HG02763 (cell line): Measurements from ENCODE around the gene SPATA25.
A peak's percentile ranks its signal among the peaks of the same experiment; 100 is the strongest.
"Not testable (repeated sequence)": the region's sequence is repeated elsewhere in the genome, so short reads cannot be mapped to it uniquely, and the experiment has no call there.

Source experiments
- ATAC-seq: cut with Tn5 transposase; IDR thresholded peaks from one replicate; pipeline ENCODE4 v1.9.1; 2021; ENCODE audit warnings: mild to moderate bottlenecking, moderate library complexity; ENCODE audit not compliant: unreplicated experiment

SPATA25 gene

DNA sequence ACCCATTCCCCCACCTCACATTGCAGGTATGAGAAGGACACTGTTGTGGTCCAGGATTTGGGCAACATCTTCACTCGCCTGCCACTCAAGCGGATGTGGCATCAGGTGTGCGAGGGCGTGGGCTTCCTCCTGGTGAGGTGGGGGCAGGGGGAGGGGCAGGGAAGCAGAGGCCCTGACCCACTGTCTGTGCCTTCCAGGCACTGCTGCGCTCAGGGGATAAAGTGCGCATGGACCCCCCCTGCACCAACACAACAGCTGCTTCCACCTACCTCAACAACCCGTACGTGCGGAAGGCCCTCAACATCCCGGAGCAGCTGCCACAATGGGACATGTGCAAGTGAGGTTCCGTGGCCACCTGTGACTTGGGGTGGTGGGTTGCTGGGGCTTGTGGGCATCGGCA is 7.4 kb upstream of the SPATA25 start:
- ATAC-seq: no peak

DNA sequence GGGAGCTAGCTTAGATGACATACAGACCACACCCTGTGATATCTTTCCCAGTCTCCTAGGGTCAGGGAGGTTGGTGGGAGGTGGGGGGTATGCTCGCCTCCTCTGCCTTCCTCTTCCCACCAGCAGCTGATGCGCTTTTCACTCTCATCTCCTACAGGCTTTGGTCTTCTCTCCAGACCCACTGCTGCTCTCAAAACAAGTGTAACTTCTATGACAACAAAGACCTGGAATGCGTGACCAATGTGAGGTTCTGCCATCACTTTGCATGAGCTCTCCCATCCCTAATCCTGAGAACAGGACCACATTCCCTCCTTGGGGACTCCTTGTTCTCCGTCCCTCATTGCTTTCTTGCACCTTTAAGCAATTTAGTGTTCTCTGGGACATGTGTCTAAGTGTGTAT is 6.4 kb upstream of the SPATA25 start:
- no peak for ATAC-seq

DNA sequence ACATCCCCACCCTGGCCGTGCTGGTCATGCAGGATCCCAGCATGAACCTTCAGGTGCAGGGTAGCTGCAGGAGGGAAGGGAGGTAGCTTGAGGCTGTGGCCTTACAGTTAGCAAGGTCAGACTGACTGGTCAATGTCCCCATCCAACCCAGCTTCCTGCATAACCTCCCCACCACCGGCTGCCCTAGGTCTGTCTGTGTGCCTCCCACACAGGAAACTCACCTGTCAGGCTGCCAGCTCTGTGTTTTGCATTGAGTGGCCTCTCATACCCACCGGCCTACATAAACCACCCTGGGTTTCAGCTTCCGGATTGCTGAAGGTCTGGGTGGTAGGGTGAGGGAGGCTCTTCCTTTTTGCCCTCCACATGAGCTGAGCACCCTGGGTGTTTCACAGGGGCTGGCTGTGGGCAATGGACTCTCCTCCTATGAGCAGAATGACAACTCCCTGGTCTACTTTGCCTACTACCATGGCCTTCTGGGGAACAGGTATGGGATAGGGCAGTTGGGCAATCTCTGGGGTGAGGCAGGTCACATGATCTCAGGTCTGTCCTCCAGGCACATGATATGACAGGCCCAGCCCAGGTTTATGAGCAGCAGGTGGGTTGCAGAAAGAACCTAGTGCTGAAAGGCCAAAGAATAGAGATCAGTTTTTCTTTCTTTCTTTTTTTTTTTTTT is 5.5 kb upstream of the SPATA25 start:
- no peak for ATAC-seq

DNA sequence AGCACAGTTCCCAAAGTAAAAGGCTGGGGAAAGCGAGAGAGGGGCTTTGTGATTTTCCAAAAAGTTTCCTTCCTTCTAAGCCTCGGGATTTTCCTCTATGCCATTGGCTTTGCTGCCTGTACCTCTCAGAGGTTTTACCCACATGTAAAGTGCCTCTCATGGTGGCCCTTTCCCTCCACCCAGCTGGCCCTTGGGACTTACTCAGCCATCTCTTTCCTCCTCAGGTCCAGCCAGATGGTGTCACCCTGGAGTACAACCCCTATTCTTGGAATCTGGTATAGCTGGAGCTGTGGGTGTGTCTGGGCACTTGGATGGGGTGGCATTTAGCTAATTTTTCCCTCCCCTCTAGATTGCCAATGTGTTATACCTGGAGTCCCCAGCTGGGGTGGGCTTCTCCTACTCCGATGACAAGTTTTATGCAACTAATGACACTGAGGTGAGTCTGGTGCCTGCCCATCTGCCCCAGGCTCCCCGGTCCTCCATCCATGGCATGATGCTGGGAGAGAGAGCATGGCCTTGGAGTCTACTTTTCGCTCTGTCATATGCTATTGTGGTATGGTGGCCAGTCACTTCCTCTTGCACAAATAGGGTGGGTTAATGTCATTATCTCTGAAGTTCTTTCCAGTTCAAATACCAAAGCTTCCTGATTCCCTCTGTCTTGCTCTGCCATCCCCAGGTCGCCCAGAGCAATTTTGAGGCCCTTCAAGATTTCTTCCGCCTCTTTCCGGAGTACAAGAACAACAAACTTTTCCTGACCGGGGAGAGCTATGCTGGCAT is 4.8 kb upstream of the SPATA25 start:
- ATAC-seq: no peak

DNA sequence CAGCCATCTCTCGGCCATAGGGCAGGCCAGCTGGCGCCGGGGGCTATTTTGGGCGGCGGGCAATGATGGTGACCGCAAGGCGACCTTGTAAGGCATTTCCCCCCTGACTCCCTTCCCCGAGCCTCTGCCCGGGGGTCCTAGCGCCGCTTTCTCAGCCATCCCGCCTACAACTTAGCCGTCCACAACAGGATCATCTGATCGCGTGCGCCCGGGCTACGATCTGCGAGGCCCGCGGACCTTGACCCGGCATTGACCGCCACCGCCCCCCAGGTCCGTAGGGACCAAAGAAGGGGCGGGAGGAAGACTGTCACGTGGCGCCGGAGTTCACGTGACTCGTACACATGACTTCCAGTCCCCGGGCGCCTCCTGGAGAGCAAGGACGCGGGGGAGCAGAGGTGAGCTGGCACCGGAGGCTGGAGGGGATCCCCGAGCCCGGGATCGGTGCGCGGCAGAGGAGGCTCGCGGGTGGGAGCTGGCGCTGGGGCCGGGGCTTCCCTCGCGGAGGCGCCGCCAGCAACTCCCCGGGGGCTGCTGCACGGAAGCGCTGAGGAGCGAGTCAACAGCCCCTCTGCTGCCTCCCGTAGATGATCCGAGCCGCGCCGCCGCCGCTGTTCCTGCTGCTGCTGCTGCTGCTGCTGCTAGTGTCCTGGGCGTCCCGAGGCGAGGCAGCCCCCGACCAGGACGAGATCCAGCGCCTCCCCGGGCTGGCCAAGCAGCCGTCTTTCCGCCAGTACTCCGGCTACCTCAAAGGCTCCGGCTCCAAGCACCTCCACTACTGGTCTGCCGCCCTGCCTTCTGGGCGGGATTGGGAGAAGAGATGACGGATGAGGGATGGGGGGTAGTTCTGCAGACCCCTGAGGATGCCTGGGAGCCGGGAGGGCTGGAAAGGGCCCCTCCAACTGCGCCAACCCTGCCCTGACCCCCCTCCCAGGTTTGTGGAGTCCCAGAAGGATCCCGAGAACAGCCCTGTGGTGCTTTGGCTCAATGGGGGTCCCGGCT is 3.9 kb upstream of the SPATA25 start, which contains the start of the genes CTSA and NEURL2:
TSS of gene CTSA (plus strand) at position 351 of the 999 bp plus-strand sequence. CDS start at position 585, 234 bp downstream.
TSS of gene NEURL2 (minus strand) at position 224 of the 999 bp plus-strand sequence. CDS start at position 7, 217 bp downstream.
- ATAC-seq: peak; percentile 76

DNA sequence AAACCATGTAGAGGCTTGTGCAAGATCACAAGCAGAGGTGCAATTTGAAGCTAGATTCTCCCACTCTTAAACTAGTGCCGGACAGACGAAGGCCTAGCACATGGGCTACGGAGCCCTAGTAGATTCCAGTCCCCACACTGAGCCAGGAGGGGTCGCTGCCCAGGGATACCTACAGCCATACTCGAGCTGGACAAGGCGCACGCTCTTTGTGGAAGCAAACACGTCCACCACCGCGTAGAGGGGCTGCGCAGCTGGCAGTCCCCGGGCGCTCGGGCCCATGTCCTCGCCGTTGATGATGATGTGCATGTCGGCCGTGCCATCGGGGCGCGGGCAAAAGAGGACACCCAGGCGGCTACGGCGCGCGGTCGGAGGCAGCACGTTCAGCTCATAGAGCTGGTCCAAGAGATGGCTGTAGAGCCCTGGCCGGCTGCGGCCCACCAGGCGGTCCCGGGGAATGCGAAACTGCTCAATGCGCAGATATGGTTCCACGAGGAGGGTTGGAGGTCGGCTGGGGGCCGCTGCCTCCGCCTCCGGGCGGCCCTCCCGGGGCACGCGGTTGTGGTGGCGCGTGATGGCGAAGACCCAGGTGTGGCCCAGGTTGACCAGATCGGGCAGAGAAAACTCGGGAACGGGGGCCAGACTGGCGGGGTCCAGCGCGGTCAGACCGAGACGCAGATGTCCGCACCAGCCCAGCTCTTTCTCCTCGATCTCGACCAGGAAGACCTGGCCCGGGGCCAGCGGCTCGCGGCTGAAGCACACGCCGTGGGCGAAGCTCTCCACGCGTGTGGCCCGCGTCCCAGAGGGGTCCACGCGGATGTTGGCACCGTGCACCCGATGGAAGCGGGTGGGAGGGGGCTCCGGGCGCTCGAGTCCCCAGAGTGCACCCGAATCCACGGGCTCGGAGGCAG is 2.9 kb upstream of the SPATA25 start:
- ATAC-seq: peak; percentile 15

DNA sequence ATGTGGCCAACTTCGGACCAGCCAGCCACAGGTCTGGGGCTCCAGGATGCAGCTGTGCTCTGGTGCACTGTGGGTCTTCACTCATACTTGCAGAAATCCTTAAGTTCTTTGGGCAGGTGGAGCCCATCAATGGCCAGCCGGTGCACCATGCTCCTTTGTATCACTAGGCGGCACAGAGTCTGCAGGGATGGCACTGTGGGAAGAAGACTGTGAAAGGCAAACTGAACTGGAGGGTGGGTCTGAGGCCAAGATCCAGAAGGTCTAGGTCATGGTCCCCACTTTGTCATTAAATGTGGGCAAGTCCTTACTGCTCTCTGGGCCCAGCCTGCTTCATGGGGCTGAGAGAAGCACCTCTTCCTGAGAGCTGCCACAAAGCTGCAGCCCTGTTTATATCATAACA is 1.3 kb upstream of the SPATA25 start:
- ATAC-seq: no peak

DNA sequence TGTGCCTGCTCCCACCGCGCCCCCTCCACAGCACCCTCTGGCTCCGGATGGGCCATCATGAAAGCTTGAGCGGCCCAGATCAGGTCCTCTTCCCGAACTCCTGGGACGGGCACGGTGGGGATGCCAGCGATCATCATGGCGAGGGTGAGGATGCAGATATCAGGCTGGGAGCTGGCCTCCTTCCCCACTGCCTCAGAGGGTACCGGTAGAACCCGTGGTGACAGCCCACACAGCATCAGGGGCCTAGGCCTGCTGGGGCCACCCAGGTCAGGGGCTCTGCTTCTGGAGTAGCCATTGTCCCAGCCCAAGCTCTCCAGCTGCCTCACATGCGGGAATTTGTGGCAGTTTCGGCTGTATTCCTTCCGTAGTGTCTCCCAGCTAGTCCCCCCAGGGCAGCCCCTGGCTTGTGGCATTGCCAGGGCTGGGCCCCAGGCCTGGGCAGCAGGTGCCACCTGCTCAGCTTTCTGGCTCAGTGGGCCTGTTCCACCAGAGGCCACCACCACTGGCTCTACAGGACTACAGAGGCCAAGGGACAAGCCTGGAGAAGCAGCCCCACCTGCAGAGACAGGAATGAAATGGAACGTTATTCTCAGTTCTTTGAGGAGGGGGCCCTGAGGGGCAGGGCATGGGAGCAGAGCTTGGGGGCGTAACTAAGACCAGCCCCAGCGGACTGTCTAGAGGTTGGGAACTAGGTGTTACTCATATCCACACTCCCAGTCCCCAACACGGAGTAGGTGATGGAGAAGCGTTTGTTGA is 654 bp downstream of the SPATA25 start:
- no peak for ATAC-seq

DNA sequence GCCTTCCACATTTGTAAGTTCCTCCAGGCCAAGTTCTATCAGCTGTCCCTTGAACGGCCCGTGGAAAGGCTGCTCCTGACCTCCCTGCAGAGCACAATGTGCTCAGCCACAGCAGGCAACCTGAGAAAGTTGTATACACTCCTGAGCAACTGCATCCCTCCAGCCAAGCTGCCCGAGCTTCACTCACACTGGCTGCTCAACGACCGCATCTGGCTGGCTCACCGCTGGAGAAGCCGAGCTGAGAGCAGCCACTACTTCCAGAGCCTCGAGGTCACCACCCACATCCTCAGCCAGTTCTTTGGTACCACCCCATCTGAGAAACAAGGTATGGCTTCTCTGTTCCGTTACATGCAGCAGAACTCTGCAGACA is 4.3 kb downstream of the SPATA25 start:
- ATAC-seq: no peak

DNA sequence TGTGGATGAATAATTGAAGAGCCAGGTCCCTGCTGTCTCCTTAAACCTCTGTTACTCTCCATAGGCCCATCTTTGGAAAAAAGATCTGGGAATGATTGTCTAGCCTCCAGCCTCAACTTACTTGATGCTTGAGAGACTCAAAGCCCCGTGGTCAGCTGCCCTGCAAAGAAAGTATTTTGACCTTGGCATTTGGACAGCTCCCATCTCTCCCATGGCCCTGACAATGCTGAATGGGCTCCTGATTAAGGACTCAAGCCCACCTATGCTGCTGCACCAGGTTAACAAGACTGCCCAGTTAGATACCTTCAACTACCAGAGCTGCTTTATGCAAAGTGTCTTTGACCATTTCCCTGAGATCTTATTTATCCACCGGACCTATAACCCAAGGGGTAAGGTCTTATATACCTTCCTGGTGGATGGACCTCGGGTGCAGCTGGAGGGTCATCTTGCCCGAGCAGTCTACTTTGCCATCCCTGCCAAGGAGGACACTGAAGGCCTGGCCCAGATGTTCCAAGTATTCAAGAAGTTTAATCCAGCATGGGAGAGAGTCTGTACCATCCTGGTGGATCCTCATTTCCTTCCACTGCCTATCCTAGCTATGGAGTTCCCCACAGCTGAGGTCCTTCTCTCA is 4.8 kb downstream of the SPATA25 start:
- no peak for ATAC-seq

DNA sequence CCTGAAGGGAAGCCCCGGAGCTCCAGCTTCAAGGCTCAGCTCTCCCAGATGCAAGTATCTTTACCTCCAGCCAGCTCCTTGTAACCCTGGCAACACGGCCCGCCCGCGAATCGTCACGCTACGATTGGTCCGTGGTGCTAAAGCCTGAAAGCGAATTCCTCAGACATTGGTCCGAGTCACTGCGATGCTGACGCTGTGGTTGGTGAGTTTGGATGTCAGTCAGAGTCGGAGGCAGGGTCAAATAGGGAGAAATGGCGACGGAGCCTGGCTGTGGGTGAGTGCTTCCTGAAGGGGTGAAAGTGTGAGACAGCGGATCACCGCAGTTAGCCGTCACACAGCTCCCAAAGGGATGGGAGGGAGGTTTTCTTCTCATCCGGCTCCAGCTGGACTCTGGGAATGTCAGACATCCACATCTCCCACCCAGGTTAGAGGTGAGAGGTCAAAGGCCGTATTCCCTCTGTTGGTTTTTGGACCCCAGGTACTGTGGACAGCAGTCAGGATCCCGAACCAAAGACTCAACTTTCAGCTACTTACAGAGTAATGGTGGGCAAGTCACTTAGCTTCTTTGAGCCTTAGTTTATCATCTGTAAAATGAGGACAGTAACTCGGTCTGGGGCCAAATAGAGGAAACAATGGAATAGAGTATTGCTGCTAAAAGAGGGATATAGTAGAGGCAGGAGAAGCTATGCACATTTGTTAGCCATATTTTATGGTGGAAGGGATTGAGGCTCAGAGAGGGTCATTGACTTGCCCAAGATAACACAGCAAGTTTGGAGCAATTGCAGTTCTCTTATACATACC is 6.2 kb downstream of the SPATA25 start, which contains the start of gene ZSWIM1:
TSS of gene ZSWIM1 (plus strand) at position 240 of the 801 bp plus-strand sequence. CDS start 1,366 bp downstream, outside the sequence.
- ATAC-seq: peak; percentile 95

DNA sequence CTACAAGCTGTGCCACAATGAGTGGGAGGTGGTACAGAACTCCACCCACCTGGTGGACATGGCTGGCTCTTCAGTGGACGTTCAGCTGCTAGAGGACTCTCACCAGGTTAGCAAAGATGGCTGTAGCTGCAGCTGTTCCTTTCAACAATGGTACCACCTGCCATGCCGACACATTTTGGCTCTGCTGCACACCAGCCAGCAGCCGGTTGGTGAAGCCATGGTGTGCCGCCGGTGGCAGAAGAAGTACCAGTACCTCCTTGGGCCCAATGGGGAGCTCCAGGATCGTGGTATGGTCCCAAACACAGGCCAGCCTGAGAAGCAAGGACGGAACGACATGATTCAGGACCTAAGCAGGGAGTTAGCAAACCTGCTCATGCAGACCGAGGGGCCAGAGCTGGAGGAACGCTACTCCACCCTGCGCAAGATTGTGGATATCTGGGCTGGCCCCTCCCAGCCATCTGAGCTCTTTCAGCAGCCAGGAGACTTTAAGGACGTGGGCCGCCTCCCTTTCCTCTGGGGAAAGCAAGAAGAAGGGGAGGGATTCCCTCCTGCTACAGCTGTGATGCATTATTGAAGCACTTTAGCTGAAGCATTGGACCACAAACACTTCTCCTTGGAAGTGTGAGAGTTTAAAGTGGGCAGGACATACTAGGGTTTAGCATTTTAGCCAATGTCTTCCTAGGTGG is 9.2 kb downstream of the SPATA25 start:
- no peak for ATAC-seq

DNA sequence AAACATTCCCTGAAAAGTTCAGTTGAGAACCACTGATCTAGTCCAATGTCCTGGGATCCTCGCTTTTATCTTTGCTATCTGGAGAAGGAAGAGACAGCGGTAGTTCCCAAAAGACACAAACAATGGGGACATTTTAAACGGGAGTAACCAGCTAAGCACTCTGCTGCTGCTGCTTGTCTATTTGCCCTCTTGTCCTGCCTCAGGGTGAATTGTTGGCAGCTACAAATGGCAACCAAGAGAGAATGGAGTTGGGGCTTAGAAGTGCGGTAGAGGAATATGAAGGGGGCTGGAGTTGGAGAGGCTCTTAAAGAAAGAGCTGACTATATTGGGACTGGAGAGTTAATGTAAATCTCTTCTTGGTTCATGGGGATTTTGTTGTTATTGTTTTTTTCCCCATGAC is 12.8 kb downstream of the SPATA25 start:
- no peak for ATAC-seq

DNA sequence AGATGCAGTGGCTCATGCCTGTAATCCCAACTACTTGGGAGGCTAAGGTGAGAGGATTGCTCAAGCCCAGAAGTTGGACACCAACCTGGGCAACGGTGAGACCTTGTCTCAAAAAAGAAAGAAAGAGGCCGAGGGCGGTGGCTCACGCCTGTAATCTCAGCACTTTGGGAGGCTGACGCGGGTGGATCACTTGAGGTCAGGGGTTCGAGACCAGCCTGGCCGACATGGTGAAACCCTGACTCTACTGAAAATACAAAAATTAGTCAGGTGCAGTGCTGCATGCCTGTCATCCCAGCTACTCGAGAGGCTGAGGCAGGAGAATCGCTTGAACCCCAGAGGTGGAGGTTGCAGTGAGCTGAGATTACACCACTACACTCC is 13.3 kb downstream of the SPATA25 start:
- ATAC-seq: not testable (repeated sequence)

DNA sequence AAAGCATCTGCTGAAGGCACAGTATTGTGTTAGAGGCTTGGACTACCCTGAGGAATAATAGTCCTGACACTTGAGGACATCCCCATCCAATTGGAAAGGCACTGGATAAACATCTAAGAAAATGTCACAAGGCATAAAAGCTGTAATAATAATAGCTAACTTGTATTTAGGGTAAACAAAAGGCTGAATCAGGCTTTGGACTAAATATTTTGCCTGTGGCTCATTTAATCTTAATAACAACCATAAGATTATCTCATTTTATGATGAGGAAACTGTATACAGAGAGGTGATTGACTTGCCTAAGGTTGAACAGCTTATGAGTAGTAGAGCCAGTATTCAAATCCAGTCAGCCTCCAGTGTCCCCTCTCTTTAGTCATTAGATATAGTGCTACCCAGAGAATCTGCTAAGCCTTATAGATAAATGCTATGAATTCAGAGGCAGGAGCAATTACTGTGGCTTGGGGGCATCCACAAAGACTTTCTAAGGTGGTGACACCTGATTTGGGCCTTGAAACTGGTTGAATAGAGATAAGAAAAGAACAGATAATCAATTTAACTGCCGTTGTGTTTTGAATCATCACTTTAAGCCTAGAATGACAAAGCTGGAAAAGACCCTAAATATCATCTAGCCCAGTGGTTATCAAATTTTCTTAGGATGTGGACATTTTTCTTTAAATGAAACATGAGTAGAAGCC is 13.9 kb downstream of the SPATA25 start:
- ATAC-seq: no peak

DNA sequence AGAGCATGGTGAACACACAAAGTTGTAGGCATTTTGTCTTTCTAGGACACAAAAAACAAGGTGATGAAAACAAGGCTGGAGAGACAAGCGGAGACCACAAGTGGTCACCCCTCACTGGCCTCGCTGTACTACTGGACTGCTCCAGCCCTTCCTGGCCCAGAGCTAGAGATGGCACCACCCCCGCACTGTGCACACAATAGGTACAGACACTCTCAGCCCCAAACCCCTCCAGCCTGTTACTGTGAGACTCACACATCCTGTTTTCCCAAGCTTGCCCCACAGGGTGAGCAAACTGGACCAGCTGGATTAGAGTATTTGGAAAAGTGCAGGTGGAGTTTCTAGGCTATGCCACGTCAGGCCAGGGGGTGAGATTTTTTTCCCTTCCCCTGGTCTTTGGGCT is 14.8 kb downstream of the SPATA25 start:
- no peak for ATAC-seq

DNA sequence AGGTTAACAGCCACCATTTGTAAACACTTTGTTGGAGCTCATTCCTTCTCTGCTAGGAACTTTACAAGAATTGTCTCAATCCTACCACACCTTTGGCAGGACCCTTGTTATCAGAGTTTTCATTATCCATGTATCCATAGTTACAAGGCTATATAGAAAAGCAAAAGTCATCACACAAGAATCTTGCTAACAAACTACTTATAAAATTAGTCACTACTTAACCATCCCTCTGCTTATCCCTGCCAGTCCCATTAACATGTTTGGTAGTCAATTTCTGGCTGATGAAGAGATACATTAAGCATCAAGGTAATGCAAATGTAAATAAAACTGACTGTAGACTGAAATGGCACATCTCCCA is 19.6 kb downstream of the SPATA25 start:
- no peak for ATAC-seq
